Ishikawa (cell line): ENCODE results near the gene EIF2A.

Source experiments
- EP300 ChIP-seq: IDR thresholded peaks from 2 replicates; pipeline ENCODE4 v1.6.1; 2012; ENCODE audit warnings: borderline replicate concordance
- FOXM1 ChIP-seq: IDR thresholded peaks from 2 replicates; pipeline ENCODE4 v1.6.1; 2012; ENCODE audit warnings: low read depth, borderline replicate concordance
- TEAD4 ChIP-seq: IDR thresholded peaks from 2 replicates; pipeline ENCODE4 v1.6.1; 2012
- ZBTB7A ChIP-seq: IDR thresholded peaks from 2 replicates; pipeline ENCODE4 v1.6.1; 2012; ENCODE audit warnings: low read depth

DNA sequence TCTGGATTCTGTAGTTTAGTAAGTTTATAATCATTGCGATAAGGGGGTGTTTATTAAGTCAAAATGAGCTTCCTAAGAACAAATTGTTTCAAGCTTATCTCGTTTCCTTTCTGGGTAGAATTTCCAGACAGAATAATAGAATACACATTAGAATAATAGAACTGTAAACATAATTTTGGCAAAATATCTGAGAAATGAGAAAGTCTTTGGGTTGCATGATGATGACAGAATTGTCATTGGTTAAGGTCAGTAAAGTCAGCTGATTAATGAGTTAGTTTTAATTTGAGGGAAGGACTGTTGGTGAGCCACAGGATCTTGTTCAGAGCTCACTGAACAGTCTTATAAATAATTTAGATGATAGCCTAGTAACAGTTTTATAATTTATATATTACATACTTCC, 10.2 kb downstream of the EIF2A start:
- TF ChIP-seq EP300 (no peak), TEAD4 (no peak), ZBTB7A (no peak), FOXM1 (no peak)
